Measurements from ENCODE around the gene TNFAIP8L2.

GRCh38 chr1:151113877-151114276 lies 42.6 kb upstream of the TNFAIP8L2 start:
- no peak for TF ChIP-seq TAF1 (IDR thresholded peaks at IDR 0.05; ENCODE audit: borderline replicate concordance, low read depth, low read length)
- TF ChIP-seq POLR2AphosphoS5 (IDR thresholded peaks at IDR 0.05; ENCODE audit: low read depth, low read length), result no peak

Measured in GM12892 (cell line).